ENCODE results near the gene C20orf204. TPM values are rescaled to one million over a fixed set of nuclear protein-coding genes. Genes with fewer than 3 reads are reported as not detected.

Gene C20orf204
- total and polyA plus RNA-seq, 2 of the 8 experiments (the other 6 are each of a cell fraction or from before 2014, with no cell fraction given): 0.39 to 0.52 TPM

- H3K4me2 ChIP-seq (ENCODE audit: insufficient read depth in 1 of 2, low read depth in 2 of 2, low read length in 2 of 2): peak overlapping the region; percentile 67 to 78
- H2BK15ac ChIP-seq (ENCODE audit: low read length): no peak overlapping the region
- H2BK5ac ChIP-seq (ENCODE audit: low read depth, low read length): no peak overlapping the region
- H2BK120ac ChIP-seq (replicated peaks; ENCODE audit: low read depth, low read length): no peak overlapping the region
- H3K79me2 ChIP-seq (ENCODE audit: control insufficient read depth in 1 of 2, insufficient read depth in 2 of 2, low read length in 2 of 2): no peaks in the 10 kb centered on the region
- FAIRE-seq: no peak
- H4K20me1 ChIP-seq (replicated peaks in 1 of 2; ENCODE audit: control insufficient read depth in 1 of 2, insufficient read depth in 2 of 2, low read length in 2 of 2): peaks cover 0 to 4% of the 10 kb centered on the region in 2 experiments
- H3K9me3 ChIP-seq (ENCODE audit: insufficient read depth in 2 of 2, low read depth in 1 of 2, low read length in 1 of 2): no peaks in the 10 kb centered on the region
- H3K9ac ChIP-seq (replicated peaks in 1 of 4; ENCODE audit: extremely low read depth in 1 of 4, low read depth in 3 of 4, low read length in 3 of 4): no peak overlapping the region
- peak overlapping the region; percentile 71; the same call in 1 of the 2 replicates for H3K18ac ChIP-seq (ENCODE audit: extremely low read depth, low read length)
- peaks cover 0 to 1% (median under 1%) of the 10 kb centered on the region in 4 experiments; a peak in 3 of 8 replicates for H3K36me3 ChIP-seq (ENCODE audit: control insufficient read depth in 2 of 4, insufficient read depth in 4 of 4, low read length in 3 of 4)
- no peak for TF ChIP-seq TBP (IDR thresholded peaks at IDR 0.05; ENCODE audit: low read depth, low read length)
- no peak for TF ChIP-seq EP300 (IDR thresholded peaks at IDR 0.05; ENCODE audit: borderline replicate concordance in 1 of 2, low read depth in 2 of 2, low read length in 2 of 2)
- no peak for TF ChIP-seq CEBPB (IDR thresholded peaks at IDR 0.05; ENCODE audit: low read depth, low read length)
- no peak for TF ChIP-seq CBX8 (IDR thresholded peaks at IDR 0.05; ENCODE audit: borderline replicate concordance, low read depth, low read length)
- no peak for TF ChIP-seq SIN3A (conservative IDR thresholded peaks at IDR 0.05 in 1 of 2, IDR thresholded peaks at IDR 0.05 in 1 of 2; ENCODE audit: low read depth in 1 of 2, low read length in 2 of 2)
- TF ChIP-seq CHD2 (IDR thresholded peaks at IDR 0.05; ENCODE audit: low read length): no peak
- no peak for TF ChIP-seq BRCA1 (IDR thresholded peaks at IDR 0.05; ENCODE audit: low read depth, low read length)
- peaks cover 1 to 31% (median 24%) of the 10 kb centered on the region in 4 experiments for H3K27me3 ChIP-seq (replicated peaks in 1 of 4; ENCODE audit: control insufficient read depth in 3 of 4, extremely low read depth in 1 of 4, insufficient read depth in 3 of 4, low read length in 3 of 4)
- H3K4ac ChIP-seq (replicated peaks; ENCODE audit: insufficient read length, low read depth, low read length): no peak overlapping the region
- no peaks in the 10 kb centered on the region for H3K79me1 ChIP-seq (ENCODE audit: low read depth, low read length)
- H2AFZ ChIP-seq (ENCODE audit: low read length): no peak overlapping the region
- peaks cover 0 to 30% (median 15%) of the 10 kb centered on the region in 4 experiments; a peak in 5 of 7 replicates for H3K4me1 ChIP-seq (replicated peaks in 1 of 4; ENCODE audit: control insufficient read depth in 3 of 4, insufficient read depth in 4 of 4, low read length in 3 of 4)
- H3K14ac ChIP-seq (ENCODE audit: insufficient read length): no peak overlapping the region
- H4K8ac ChIP-seq (ENCODE audit: extremely low read depth, insufficient read depth, low read length): no peak overlapping the region
- no peak for DNase-seq (ENCODE audit: low read depth in 1 of 2, low spot score in 2 of 2)
- WGBS, 2 experiments (ENCODE audit: extremely low coverage in 1 of 2, insufficient coverage in 1 of 2, insufficient read length in 1 of 2, insufficient replicate concordance in 2 of 2, low coverage in 1 of 2, low lambda C conversion rate in 2 of 2, missing lambda C conversion rate in 1 of 2): 59% methylated on average over 4 of the region's 4 CpGs; no CpG with 5 or more reads in 1 of the 2 experiments
- H3K4me3 ChIP-seq (ENCODE audit: extremely low read depth in 1 of 4, insufficient read depth in 2 of 4, low read depth in 3 of 4, low read length in 4 of 4): peak overlapping the region; percentile 60 to 92 (median 71)
- no peak overlapping the region for H2BK12ac ChIP-seq (ENCODE audit: low read depth, low read length)
- no peak overlapping the region for H3K56ac ChIP-seq (replicated peaks; ENCODE audit: insufficient read length, low read depth, low read length)
- POLR2A ChIA-PET (ENCODE audit: partially characterized antibody): interaction anchor here (0.6 to 4.6 kb wide), 4 partner anchors 13 to 212 kb away, joined by 3 to 27 read pairs (median 4); partner anchors contain the start of gene TCEA2
- H3K23ac ChIP-seq (ENCODE audit: insufficient read length): no peak overlapping the region
- no peak overlapping the region for H2AK5ac ChIP-seq (ENCODE audit: low read depth, low read length)
- no peak overlapping the region for H3K27ac ChIP-seq (ENCODE audit: low read depth, low read length)
- peaks cover 18% of the 10 kb centered on the region; the same call in 1 of the 2 replicates for H3K23me2 ChIP-seq (ENCODE audit: low read depth, low read length)
- no peak overlapping the region for H4K5ac ChIP-seq (ENCODE audit: insufficient read length, low read depth, low read length)
- CTCF ChIA-PET (ENCODE audit: partially characterized antibody): interaction anchor here (1.6 to 13.0 kb wide), 6 partner anchors 10 to 39 kb away, joined by 5 to 144 read pairs (median 25); partner anchors contain the start of genes SOX18 and TCEA2
- H4K91ac ChIP-seq (replicated peaks; ENCODE audit: insufficient read length, low read length): no peak overlapping the region
- H2BK20ac ChIP-seq (ENCODE audit: low read length): no peak overlapping the region
Measured at GRCh38 chr20:64078934-64079272, 42.9 kb downstream of the C20orf204 start.
